ES-I3 (cell line): ENCODE data around the gene APRT.
A peak's percentile ranks its signal among the peaks of the same experiment; 100 is the strongest.

Experiments used
- H3K36me3 ChIP-seq: 2 replicates; pipeline ENCODE4 v1.6.1; 2013; ENCODE audit warnings: mild to moderate bottlenecking, low read length, control low read depth, moderate library complexity; ENCODE audit not compliant: insufficient read depth
- H3K4me1 ChIP-seq: 2 replicates; pipeline ENCODE4 v1.6.1; 2013; ENCODE audit warnings: mild to moderate bottlenecking, control low read depth, low read length; ENCODE audit not compliant: insufficient read depth
- H3K9ac ChIP-seq: 2 replicates; pipeline ENCODE4 v1.6.1; 2013; ENCODE audit warnings: low read depth, mild to moderate bottlenecking, low read length, moderate library complexity
- H3K9me3 ChIP-seq: 2 replicates; pipeline ENCODE4 v1.6.1; 2013; ENCODE audit warnings: mild to moderate bottlenecking, low read length, moderate library complexity; ENCODE audit not compliant: control insufficient read depth, insufficient read depth

APRT gene

GRCh38 chr16:88811769-88812512 is at the start of gene APRT:
APRT (minus strand) TSS chr16:88811928; CDS start chr16:88811899, 29 bp downstream.
- H3K36me3 ChIP-seq, result no peaks in the 10 kb centered on the region
- peak within 1 kb of the TSS; percentile 86 for H3K9ac ChIP-seq
- no peaks in the 10 kb centered on the region for H3K9me3 ChIP-seq
- H3K4me1 ChIP-seq, result 0 out of 2 replicates have a peak, but pooled peaks cover 7% of the 10 kb centered on the region

DNA sequence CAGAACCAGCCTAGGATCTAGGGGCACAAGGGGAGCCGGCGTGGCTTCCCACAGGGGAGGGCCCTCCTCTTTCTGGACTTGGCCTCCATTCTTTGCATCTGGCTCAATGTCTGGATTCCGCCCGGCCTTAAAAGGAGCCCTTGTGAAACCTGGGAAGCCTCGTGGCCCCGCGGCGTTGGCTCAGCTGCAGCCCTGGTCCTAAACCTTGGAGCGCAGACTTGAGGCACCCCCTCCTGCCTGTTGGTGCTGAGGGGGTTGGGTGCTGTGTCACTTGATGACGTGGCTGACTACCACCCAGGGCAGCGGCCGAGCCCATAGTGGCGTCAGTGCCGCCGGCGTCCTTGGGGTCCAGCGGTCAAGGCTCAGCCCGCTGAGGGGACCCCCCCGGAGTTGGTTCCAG is 49.6 kb upstream of the APRT start:
- Histone ChIP-seq H3K36me3 (peaks cover 10% of the 10 kb centered on the region; the same call in 1 of the 2 replicates), H3K9me3 (no peaks in the 10 kb centered on the region), H3K4me1 (peaks cover 4% of the 10 kb centered on the region), H3K9ac (no peak overlapping the region)

GRCh38 chr16:88859381-88860091 is 47.8 kb upstream of the APRT start:
- peaks cover 4% of the 10 kb centered on the region for H3K4me1 ChIP-seq

GRCh38 chr16:88857728-88858339 is 46.1 kb upstream of the APRT start:
- peaks cover 4% of the 10 kb centered on the region for H3K4me1 ChIP-seq
- H3K9me3 ChIP-seq, result no peaks in the 10 kb centered on the region
- peak overlapping the region; percentile 60 for H3K9ac ChIP-seq
- peaks cover 10% of the 10 kb centered on the region; the same call in 1 of the 2 replicates for H3K36me3 ChIP-seq

More at GRCh38 chr16:88859381-88860091, 47.8 kb upstream of the APRT start:
- Histone ChIP-seq H3K36me3 (peaks cover 10% of the 10 kb centered on the region; the same call in 1 of the 2 replicates), H3K9ac (no peak overlapping the region), H3K9me3 (no peaks in the 10 kb centered on the region)

DNA sequence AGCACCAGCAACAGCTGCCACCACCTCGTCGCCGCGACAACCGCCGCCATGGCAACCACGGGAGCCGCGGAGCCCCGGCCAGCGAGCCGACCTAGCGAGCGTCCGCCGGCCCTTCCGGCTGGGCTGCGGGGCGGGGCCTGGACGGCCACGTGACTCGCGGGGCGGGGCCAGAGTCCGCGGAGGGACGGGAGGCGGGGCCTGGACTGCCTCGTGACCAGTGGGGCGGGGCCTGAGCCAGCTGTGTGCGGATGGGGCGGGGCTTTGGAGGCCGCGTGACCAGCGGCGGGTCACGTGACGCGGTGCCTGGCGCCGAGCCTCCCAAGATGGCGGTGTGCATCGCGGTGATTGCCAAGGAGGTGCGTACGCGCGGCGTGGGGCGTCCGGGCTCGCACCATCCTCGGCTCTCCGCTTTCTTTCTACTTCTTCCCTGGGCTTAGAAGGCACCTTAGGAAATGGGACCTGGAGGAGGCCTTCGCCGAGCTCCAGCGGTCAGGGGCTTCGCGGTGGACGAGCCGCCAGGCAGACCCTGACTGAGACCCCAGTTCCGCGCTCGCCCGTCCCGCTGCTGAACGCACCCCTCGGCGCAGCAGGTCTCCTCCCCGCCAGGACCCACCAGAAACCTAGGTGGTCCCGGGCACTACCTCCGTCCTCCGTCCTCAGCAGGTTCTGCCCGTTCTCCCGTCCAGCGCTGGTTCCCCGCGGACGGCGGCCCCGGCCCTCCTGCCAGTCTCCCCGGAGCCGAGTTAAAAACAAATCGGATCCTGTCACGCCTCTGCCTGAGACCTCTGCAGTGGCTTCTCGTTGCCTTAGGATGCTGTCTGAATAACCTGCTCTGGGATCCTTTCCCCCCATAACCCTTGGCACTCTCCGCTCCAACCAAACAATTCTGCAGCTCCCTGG is 45.4 kb upstream of the APRT start, which contains the start of the genes GALNS and TRAPPC2L:
GALNS (minus strand) TSS at position 120 of the 900 bp plus-strand sequence; CDS start at position 50, 70 bp downstream.
TRAPPC2L (plus strand) TSS at position 300 of the 900 bp plus-strand sequence; CDS start at position 324, 24 bp downstream.
- Histone ChIP-seq H3K9me3 (no peaks in the 10 kb centered on the region), H3K36me3 (peaks cover 10% of the 10 kb centered on the region; the same call in 1 of the 2 replicates), H3K9ac (peak within 1 kb of the TSS; percentile 60), H3K4me1 (peaks cover 4% of the 10 kb centered on the region)

GRCh38 chr16:88856122-88856827 is 44.5 kb upstream of the APRT start:
- H3K9me3 ChIP-seq, result no peaks in the 10 kb centered on the region
- H3K9ac ChIP-seq, result peak overlapping the region; percentile 60
- peaks cover 10% of the 10 kb centered on the region; the same call in 1 of the 2 replicates for H3K36me3 ChIP-seq
- peaks cover 4% of the 10 kb centered on the region for H3K4me1 ChIP-seq

- H3K9ac ChIP-seq, result peak overlapping the region; percentile 51; the same call in 1 of the 2 replicates
- 0 out of 2 replicates have a peak, but pooled peaks cover 6% of the 10 kb centered on the region for H3K36me3 ChIP-seq
- H3K9me3 ChIP-seq, result no peaks in the 10 kb centered on the region
- peaks cover 4% of the 10 kb centered on the region for H3K4me1 ChIP-seq
Observed at GRCh38 chr16:88855736-88856121, 44.0 kb upstream of the APRT start.

DNA sequence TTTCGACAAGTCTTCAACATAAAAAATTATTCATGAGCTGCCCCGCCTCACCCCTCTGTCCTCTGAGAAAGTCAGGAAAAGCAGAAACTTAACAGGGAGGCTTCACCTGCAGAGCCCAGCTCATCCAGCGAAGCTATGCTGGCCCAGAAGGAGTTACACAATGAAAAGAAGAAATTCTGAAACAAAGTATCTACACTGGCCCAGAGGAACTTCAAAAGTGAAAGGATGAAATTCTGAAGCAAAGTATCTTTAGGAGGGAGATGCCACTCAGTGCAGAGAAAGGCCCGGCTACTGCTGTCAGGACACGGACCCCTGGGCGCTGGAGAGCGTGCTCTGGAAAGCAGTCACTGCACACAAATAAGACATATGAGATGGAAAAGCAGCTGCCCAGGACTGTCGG is 43.4 kb upstream of the APRT start:
- no peak overlapping the region for H3K9ac ChIP-seq
- H3K9me3 ChIP-seq, result no peaks in the 10 kb centered on the region
- peaks cover 4% of the 10 kb centered on the region for H3K4me1 ChIP-seq
- H3K36me3 ChIP-seq, result 0 out of 2 replicates have a peak, but pooled peaks cover 6% of the 10 kb centered on the region

DNA sequence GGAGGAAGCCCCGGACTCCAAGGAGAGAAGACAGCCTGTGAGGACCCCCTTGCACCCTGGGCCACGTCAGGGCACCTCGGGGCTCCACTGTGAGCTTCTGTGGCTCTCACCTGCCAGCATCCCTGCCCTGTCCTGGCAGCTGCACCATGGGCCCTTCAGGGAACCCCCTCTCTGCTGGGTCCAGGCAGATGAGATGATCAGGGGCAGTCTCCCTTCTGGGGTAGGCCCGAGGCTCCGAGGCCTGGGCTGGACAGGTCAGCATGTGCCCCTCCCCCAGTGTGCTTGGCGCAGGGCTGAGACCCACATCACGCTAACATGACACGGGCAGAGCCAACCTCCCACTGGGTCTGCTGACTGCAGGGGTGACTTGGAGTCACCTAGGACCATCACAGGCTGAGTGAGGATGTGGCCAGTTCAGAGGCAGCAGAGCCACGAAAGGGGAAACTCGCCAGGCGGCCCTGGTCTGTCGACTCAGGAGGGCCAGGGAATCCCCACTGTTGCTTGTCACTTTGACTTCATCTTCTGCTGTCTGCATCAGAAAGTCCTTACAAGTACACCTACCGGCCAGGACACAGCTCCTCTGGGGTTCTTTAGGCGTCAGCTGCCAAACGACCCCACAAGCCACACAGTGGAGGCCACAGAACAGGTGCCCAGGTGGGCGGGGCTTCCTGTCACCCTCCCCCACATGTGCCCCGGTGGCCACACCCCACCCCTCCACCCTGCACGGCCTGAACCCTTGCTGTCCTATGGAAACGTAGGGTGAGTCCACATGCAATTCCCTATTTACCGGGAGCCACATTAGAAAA is 42.8 kb upstream of the APRT start:
- H3K9ac ChIP-seq, result no peak overlapping the region
- H3K9me3 ChIP-seq, result no peaks in the 10 kb centered on the region
- 0 out of 2 replicates have a peak, but pooled peaks cover 6% of the 10 kb centered on the region for H3K36me3 ChIP-seq
- H3K4me1 ChIP-seq, result peaks cover 4% of the 10 kb centered on the region

DNA sequence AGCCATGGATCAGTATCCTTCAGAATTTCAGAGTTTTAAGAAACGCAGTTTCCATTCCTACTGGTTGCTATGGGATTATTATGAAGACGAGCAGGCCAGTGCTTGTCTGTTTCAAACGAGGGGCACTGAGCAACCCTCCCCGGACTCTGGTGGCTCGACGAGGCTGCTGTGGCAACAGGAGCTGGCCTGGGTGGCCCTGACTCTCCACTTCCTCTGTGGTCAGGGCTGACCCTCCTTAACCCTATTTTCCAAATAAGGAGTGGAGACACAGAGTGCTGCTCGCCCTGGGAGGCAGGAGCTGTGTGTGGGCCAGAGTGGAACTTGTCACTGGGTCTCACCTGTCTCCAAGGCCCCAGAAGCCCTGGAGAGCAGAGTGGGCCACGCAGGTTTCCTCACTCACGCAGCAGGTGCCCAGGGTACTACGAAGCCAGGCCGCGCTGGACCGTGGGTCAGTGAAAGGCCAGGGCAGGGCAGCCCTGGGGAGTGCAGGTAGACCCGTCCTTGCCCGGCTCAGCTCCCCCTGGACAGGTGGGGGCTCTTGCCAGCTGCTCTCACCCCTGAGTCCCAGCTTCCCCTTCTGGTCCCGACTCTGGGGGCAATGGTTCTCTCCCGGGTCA is 41.7 kb upstream of the APRT start:
- Histone ChIP-seq H3K9me3 (no peaks in the 10 kb centered on the region), H3K9ac (no peak overlapping the region), H3K36me3 (no peaks in the 10 kb centered on the region), H3K4me1 (peaks cover 4% of the 10 kb centered on the region)

DNA sequence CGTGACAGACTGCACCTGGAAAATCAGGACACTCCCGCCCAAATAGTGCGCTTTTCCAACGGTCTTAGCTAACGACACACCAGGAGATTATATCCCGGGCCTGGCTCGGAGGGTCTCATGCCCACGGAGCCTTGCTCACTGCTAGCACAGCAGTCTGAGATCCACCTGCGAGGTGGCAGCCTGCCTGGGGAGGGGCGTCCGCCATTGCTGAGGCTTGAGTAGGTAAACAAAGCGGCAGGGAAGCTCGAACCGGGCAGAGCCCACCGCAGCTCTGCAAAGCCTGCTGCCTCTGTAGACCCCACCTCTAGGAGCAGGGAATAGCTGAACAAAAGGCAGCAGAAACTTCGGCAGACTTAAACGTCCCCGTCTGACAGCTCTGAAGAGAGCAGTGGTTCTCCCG is 39.9 kb upstream of the APRT start:
- H3K4me1 ChIP-seq, result no peaks in the 10 kb centered on the region; the same call in 1 of the 2 replicates
- H3K9me3 ChIP-seq, result no peaks in the 10 kb centered on the region
- no peak overlapping the region for H3K9ac ChIP-seq
- no peaks in the 10 kb centered on the region for H3K36me3 ChIP-seq

DNA sequence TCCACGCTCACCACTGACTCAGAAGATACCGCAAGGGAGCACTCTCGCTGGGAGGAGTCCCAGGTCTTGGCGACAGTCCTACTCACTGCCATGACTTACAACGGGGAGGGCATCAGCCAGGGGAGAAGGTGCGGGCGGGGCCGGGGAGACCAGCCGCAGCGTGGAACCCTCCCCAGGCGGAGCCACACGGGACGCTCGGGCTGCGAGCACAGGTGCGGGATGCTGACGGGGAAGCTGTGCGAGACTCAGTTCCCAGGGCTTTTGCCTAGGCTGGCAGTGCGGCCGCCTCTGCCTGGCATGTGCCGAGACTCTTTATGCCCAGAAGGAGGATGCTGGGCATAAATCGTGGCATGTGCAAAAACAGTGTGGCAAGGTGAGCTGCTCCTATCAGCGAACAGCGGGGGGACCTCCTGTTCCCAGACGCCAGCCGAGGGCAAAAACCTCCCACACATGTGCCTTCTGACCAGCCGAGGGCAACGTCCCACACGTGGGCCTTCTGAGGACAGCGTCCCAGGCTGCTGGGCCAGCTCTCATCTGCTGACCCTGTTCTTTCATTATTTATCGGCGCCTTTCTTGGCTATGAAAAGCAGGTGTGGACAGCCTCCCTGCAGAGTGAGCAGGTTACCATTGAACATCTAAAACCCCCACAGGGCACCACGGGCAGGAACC is 38.9 kb upstream of the APRT start:
- Histone ChIP-seq H3K4me1 (no peaks in the 10 kb centered on the region), H3K36me3 (no peaks in the 10 kb centered on the region), H3K9me3 (no peaks in the 10 kb centered on the region), H3K9ac (no peak overlapping the region)
